NCI-H748 (cell line): ENCODE data around the gene P3H2.
A peak's percentile ranks its signal among the peaks of the same experiment; 100 is the strongest.
"Not testable (repeated sequence)": the region's sequence is repeated elsewhere in the genome, so short reads cannot be mapped to it uniquely, and the experiment has no call there.

Experiments used
- DNase-seq: peaks from one replicate; lab custom pipeline; 2025; ENCODE audit not compliant: unreplicated experiment; lab: John Stamatoyannopoulos, UW

Gene P3H2

GRCh38 chr3:189988854-189989253 lies 131.8 kb downstream of the P3H2 start:
- peak; percentile 3 for DNase-seq

GRCh38 chr3:189988322-189988721 lies 132.4 kb downstream of the P3H2 start:
- no peak for DNase-seq

DNA sequence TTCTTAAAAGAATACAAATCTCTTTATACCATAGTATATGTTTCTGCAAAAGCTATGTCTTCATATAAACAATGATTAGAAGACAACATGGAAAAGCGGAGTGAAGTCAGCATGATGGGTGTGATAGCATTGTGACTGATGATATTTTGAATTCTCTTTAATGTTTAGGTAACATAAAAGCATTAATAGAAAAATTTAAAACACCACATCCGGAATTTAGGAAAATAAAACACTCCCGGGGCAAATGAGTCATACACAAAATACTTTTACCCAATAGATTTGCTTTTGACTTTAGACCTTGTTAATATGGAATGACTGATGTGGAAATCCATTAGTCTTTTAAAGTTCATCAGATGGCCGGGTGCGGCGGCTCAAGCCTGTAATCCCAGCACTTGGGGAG lies 134.7 kb downstream of the P3H2 start:
- no peak for DNase-seq

DNA sequence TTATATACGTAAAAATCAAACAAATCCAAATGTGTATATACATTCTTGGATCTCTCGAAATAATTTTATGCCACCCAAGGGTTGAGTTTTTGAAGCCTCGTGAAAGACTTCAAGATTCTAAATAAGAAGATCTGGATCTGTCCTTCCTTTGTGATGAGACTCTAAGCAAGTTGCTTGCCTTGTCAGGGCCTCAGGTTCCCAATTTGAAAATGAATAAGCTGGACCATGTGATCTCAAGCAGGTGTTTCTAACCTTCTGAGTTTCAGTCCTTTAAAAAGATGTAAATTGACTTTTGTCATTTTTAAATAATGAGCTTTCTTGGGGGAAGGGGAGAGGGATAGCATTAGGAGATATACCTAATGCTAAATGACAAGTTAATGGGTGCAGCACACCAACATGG lies 137.1 kb downstream of the P3H2 start:
- no peak for DNase-seq

- DNase-seq, result no peak
Observed at GRCh38 chr3:189982321-189982945, 138.3 kb downstream of the P3H2 start.

DNA sequence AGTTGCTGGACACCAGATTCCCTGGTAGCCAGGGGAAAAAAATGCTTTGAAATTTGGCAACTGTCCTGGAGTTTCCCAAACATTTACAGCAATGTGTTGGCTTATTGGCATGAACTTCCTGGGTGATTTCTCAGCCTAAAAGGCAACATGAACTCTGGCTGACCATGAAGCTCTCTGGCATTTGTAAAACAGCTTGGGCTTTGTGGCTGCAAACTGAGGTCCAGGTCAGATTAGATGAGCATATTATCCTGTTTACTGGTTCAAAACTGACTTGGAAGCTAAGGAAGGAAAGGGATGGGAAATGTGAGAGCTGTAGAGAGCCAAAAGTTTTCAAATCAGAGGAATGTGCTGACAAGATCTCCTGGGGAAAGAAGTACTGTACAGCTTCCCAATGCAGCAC lies 139.0 kb downstream of the P3H2 start:
- no peak for DNase-seq

GRCh38 chr3:189978753-189979152 lies 141.9 kb downstream of the P3H2 start:
- no peak for DNase-seq

- DNase-seq, result no peak
Observed at GRCh38 chr3:189977174-189977573, 143.5 kb downstream of the P3H2 start.

DNA sequence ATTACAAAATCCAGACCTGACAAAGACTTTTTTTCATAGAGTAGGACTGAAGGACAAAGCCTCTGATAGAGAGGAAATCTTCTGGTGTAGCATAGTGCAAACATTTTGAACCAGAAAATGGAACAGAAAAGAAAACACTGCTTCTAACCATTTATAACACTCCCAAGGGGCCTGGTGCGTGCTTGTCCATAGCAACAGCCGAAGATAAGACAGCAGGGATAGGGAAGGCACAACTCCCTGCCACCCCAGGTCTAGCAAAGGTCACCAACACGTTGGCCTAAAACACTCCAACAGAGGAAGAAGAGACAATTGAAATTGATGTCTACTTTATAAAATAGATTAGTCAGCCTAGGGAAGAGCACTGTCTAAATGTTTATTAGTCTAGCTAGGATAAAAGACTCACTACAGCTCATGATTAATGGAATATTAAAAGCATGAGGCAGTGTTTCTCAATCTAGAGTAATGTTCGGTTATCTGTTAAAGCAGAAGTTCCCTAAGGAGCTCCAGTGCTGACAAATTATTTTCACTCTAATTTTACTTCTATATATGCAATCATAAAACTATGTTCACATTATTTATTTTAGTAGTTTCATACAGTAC lies 145.2 kb downstream of the P3H2 start:
- peak; percentile 48 for DNase-seq

DNA sequence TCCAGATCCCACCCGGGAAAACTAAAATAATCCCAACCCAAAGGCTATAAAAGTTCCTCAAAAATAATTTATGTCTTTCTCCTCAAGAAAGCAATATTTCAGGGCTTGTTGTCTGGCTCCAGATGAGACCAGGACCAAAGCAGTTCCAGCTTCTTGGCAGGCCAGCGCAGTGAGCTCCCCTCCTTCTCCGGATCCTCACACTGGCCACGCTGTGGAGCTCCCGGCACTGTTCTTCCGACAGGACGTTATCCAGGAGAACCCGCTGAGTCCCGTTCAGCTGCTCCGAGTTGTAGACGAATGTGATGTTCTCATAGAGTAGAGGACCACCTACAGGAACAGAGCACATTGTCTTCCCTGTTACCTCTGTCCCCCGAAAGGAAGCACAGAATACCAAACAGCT lies 146.3 kb downstream of the P3H2 start:
- DNase-seq, result no peak

DNA sequence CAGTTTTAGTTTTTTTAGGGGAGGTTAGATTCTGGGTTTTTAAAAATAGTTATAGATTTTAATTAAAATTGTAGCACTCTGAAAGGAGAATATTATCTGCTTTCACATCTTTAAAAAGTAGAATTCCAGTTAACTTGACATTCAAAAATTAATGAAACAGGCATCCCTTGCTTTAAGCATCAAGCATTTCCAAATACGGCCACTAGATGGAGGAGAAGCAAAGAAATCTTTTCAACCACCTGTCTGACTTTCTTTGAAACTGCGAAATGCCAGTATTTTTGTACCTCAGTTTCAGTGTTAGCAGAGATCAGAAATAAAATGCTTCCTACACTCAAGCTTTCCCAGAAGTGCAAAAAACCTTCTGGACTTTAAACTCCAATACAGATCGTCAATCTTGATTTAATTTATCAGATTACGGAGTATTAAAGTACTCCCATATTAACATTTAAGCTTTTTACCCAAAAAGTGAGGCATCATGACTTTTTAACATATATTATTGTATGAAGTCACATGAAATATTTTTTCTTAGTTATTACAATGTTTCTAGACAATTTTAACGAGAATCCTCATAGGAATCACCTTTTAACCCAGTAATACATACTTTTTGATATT lies 153.3 kb downstream of the P3H2 start:
- peak; percentile 46 for DNase-seq

DNA sequence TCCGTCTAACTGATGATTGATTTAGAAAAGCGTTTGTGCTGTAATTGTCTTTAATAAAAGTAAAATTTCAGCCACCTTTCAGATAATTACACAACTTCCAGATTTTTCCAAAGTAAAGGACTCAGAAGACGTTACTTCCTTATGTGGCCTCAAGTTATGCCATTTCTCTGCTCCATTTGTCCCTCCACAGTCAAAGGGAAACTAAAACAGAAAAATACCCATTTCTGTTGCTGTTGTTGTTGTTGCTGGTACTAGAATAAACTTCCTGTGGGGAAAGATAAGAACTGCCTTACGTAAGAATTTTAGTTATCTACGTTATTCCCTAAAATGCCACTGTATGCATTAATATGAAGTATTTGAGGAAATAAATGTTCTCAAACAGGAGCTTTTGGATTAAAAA lies 153.9 kb downstream of the P3H2 start:
- no peak for DNase-seq

GRCh38 chr3:189964623-189965332 lies 155.9 kb downstream of the P3H2 start:
- DNase-seq, result no peak

- no peak for DNase-seq
Observed at GRCh38 chr3:189962466-189962865, 158.2 kb downstream of the P3H2 start.

DNA sequence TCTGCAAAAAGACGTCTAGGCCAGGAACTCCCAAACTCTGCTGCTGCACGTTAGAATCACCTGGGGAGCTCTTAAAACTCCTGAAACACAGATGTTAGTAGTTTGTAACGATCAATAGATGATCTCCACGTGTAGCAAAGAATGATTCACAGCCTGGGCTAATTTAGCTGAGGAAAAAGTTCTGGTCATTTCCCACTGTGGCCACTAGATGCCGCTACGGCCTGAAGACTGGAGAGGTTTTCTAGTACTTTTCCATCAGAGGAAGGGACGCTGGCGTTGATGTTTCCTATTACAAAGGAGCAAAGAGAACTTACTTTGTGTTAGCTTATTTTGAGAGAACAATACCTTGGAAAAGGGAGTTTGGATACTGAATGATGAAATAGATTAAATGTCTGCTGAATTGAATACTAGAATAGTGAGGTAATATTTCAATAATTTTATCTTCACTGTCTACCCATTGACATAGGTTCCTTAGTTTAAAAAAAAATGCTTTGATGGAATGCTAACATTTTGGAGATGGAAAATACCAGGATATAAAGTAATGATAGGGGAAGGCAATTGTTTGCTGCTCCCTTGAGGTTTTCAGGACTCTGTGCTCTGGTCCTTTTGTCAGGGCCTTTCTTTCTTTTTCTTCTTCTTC lies 159.1 kb downstream of the P3H2 start:
- DNase-seq, result peak; percentile 63

GRCh38 chr3:189961086-189961485 lies 159.6 kb downstream of the P3H2 start:
- DNase-seq, result not testable (repeated sequence)

GRCh38 chr3:189954733-189955665 lies 165.7 kb downstream of the P3H2 start:
- DNase-seq, result no peak

DNA sequence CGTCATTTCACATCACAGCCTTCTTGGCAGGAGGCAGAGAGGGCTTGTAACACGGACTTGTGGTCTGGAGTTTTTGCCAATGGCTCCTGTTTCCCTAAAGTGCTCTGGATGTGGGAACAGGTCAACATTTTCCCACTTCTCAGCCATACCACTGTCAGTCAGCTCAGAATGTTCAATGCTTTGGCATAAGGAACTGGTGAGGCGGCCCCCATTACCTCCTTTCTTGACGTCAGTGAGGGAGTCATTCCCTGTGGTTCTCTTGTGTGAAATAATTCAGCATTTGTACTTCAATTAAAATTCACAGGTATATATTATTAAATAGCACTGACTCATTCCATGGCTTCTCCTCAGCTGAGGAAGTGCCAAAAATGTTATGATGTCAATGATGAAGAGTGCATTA lies 167.1 kb downstream of the P3H2 start:
- no peak for DNase-seq

- peak; percentile 56 for DNase-seq
Observed at GRCh38 chr3:189952272-189952671, 168.4 kb downstream of the P3H2 start.

DNA sequence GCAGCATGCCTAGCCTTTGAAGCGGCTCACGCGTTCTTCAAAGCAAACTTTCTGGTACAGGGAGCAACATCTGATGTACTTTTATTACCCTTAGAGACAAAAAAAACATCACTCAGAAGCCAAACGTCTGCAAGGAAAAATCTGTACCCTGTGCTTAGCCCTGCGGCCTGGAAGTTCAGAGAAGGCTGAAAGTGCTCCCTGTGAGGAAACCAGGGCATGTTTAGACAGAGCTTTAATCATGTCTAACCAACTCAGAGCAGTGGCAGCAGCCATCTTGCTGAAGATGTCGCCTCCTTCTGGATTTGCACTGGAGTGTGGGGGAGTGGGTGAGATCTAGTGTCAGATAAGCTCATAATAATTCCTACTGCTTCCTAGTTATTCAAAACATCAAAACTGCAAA lies 170.4 kb downstream of the P3H2 start:
- no peak for DNase-seq

- no peak for DNase-seq
Observed at GRCh38 chr3:189949580-189949979, 171.1 kb downstream of the P3H2 start.
